PFSK-1 (cell line): ENCODE results near the gene LSM8.
A peak's percentile ranks its signal among the peaks of the same experiment; 100 is the strongest.

ENCODE experiments used
- FOXP2 ChIP-seq: optimal IDR thresholded peaks from 2 replicates; pipeline ENCODE3; 2011; ENCODE audit warnings: borderline replicate concordance, control low read depth, inconsistent platforms; ENCODE audit not compliant: insufficient read depth; ENCODE audit errors: extremely low read length, extremely low read depth
- POLR2AphosphoS5 ChIP-seq: IDR thresholded peaks from 2 replicates; pipeline ENCODE4 v1.6.1; 2012; ENCODE audit warnings: low read depth, mild to moderate bottlenecking, control low read depth, low read length, moderate library complexity
- SIN3A ChIP-seq: IDR thresholded peaks from 2 replicates; pipeline ENCODE4 v1.6.1; 2012; ENCODE audit warnings: mild to moderate bottlenecking, low read length, moderate library complexity, borderline replicate concordance; ENCODE audit not compliant: insufficient read depth
- TAF1 ChIP-seq: IDR thresholded peaks from 2 replicates; pipeline ENCODE4 v1.6.1; 2012; ENCODE audit warnings: low read length, control low read depth, borderline replicate concordance; ENCODE audit not compliant: insufficient read depth
- TF ChIP-seq, protein P1 (sequence below), 2 experiments: IDR thresholded peaks; 2 replicates each; pipeline versions ENCODE4 v1.6.1 to v1.8.0; 2011 to 2012; ENCODE audit warnings: low read depth in 2 of 2, low read length in 2 of 2, control low read depth in 1 of 2, inconsistent platforms in 1 of 2, mild to moderate bottlenecking in 1 of 2, moderate library complexity in 1 of 2; ENCODE audit not compliant: insufficient read depth in 1 of 2

Gene LSM8

DNA sequence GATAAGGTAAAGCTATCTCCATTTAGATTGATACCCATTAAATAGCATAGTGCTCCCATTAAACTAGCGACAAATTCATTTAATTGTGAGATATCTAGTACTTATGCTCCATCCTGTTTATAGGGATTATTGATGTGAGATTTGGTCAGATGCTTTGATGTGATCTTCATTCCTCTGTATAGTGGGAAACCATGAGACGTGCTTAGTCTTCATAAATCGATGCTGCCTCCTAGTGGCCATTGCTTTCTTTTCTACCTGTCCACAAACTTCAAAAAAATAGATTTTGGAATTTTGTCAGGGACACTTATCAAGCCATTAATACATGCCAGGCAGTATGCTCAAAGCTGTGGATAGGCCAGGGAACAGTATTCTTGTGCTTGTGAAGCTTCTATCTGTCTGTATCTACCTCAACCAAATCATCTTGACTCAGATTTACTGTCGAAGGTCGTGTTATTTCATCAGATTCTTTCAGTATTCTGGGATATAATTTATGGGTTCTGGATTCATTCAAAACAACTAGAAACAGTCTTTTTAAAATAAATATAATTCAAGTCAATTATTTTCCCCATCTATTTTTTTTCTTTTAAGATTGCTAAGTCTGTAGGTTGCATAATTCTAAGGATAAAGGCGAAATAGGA is 12.0 kb downstream of the LSM8 start:
- TF ChIP-seq POLR2AphosphoS5 (no peak), TAF1 (no peak)

DNA sequence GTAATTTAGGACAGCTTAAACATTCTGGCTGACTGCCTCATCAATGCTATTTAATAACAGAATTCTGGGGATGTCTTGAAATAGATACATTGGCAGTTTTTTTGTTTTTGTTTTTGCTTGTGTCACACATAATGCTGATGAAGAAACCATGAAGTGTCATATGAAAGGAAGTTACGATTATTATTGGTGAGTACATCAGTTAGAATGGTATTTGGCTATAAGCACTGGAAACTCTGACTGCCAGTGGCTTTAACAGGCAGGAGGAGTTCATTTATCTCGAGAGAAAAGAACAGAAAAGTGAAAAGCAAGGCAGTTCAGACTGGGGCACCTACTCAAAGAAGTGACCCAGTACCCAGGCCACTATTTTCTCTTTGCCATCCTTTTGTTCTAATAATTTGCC is 18.1 kb downstream of the LSM8 start:
- no peak for TF ChIP-seq SIN3A
- no peak for TF ChIP-seq TAF1
- no peak for TF ChIP-seq POLR2AphosphoS5
- TF ChIP-seq, protein P1, sequence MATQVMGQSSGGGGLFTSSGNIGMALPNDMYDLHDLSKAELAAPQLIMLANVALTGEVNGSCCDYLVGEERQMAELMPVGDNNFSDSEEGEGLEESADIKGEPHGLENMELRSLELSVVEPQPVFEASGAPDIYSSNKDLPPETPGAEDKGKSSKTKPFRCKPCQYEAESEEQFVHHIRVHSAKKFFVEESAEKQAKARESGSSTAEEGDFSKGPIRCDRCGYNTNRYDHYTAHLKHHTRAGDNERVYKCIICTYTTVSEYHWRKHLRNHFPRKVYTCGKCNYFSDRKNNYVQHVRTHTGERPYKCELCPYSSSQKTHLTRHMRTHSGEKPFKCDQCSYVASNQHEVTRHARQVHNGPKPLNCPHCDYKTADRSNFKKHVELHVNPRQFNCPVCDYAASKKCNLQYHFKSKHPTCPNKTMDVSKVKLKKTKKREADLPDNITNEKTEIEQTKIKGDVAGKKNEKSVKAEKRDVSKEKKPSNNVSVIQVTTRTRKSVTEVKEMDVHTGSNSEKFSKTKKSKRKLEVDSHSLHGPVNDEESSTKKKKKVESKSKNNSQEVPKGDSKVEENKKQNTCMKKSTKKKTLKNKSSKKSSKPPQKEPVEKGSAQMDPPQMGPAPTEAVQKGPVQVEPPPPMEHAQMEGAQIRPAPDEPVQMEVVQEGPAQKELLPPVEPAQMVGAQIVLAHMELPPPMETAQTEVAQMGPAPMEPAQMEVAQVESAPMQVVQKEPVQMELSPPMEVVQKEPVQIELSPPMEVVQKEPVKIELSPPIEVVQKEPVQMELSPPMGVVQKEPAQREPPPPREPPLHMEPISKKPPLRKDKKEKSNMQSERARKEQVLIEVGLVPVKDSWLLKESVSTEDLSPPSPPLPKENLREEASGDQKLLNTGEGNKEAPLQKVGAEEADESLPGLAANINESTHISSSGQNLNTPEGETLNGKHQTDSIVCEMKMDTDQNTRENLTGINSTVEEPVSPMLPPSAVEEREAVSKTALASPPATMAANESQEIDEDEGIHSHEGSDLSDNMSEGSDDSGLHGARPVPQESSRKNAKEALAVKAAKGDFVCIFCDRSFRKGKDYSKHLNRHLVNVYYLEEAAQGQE (IDR thresholded peaks at IDR 0.05; ENCODE audit: insufficient read depth in 1 of 2, low read depth in 2 of 2, low read length in 2 of 2) = no peak
- TF ChIP-seq FOXP2 = no peak

DNA sequence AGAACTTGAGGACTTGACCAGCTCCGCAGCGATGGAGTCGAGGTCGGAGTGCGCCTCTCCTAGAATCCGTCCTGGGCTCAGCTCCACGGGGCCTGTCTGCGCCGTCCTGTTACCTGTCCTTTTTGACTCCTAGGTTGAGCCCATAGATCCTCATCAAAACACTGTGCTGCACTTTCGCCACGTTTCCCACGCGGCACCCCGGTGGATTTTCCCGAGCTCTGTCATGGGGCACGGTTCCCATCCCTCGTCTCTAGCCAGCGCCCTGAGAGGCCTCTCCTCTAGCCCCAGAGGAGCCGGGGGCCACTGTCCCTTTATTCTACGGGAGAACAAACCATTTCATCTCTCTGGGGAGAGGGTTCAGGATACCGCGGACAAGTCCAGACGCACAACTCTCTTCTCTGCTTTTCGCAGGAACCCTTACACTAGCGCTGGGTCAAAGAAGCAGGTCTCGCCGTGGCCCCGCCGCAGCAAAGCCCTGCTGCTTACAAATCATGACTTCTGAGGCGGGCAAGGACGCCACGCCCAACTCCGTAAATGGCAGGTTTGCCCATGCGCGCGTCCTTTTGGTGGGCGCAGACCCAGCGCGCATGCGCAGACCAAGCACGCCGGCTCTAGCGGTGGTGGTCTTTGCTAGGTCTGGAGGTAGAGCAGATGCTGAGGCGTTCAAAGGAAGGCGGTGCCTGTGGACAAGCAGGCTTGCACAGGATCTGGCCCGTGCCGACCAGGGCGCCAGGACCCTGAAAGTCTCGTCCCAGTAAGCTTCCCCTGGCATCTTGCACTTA is 30.3 kb downstream of the LSM8 start:
- TF ChIP-seq SIN3A (no peak), TAF1 (no peak), POLR2AphosphoS5 (peak; percentile 69), FOXP2 (peak; percentile 23)
- TF ChIP-seq, protein P1 (IDR thresholded peaks at IDR 0.05; ENCODE audit: insufficient read depth in 1 of 2, low read depth in 2 of 2, low read length in 2 of 2) = 0 out of 4 replicates have a peak, but pooled peaks of 1 of the 2 experiments have one; percentile 38

DNA sequence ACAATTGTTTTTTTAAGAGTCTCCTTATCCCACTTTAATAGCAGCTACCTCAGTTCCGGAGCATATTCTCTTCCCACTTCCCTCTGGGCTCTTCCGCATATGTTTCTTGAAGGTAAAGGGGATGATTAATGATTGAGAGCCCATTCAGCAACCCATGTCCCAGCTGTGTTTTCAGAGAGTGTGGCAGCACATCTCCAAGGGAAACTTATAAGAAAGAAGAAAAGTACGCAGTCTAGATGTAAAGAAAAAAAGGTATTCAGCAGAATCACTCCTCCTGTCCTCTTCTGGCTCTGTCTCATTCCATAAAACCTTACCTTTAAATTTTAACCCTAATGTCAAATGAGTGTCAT is 30.8 kb downstream of the LSM8 start:
- TF ChIP-seq, protein P1 (IDR thresholded peaks at IDR 0.05; ENCODE audit: insufficient read depth in 1 of 2, low read depth in 2 of 2, low read length in 2 of 2) = no peak
- TF ChIP-seq TAF1 (no peak), SIN3A (no peak), POLR2AphosphoS5 (no peak), FOXP2 (no peak)

DNA sequence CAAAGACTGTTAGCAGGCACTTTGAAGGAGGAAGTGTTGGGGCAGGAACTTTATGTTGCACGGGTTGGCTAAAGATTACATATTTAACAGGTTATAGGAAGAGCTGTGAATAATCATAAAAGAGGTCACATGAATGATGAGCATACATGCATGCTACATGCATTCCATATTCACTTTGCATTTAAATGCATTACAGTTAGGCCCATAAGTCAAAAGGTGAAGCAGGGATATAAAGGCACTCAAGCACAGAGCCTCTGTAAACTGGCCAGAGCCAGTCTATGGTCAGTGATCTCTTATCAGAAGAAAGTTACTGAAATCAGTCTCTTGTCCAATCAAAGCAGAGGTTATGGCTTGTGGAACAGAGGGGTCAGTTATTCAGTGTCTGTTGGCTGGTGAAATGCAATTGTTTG is 33.3 kb downstream of the LSM8 start:
- TF ChIP-seq TAF1 (no peak), POLR2AphosphoS5 (no peak), SIN3A (no peak), FOXP2 (no peak)
- TF ChIP-seq, protein P1 (IDR thresholded peaks at IDR 0.05; ENCODE audit: insufficient read depth in 1 of 2, low read depth in 2 of 2, low read length in 2 of 2) = no peak
